ENCODE measurements around the gene SLC2A13. TPM values are rescaled to one million over a fixed set of nuclear protein-coding genes. Genes with fewer than 3 reads are reported as not detected.

The SLC2A13 gene
- total and polyA plus RNA-seq, 3 donors from 2014 or later: 3.3 to 19.8 (median 18.0) TPM

- WGBS, 2 donors: 79 to 94% methylated on average over 2 of the region's 2 CpGs
- intact Hi-C loops (cut with DNase I; ENCODE audit: low total_unique reads): no loop called here
- no peak for TF ChIP-seq CTCF (IDR thresholded peaks at IDR 0.05)
- TF ChIP-seq POLR2A (IDR thresholded peaks at IDR 0.05): no peak
- Histone ChIP-seq H3K36me3 (ENCODE audit: low read depth, missing control alignments) (no peaks in the 10 kb centered on the region), H3K4me3 (no peak overlapping the region), H3K27ac (no peak overlapping the region), H3K9me3 (no peaks in the 10 kb centered on the region), H3K4me1 (no peaks in the 10 kb centered on the region), H3K27me3 (no peaks in the 10 kb centered on the region)
- no peak for DNase-seq
These were observed 259.6 kb downstream of the SLC2A13 start for GRCh38 chr12:39846304-39846703.

GRCh38 chr12:39840422-39840821 is 265.5 kb downstream of the SLC2A13 start:
- no peaks in the 10 kb centered on the region for H3K4me1 ChIP-seq
- no peak overlapping the region for H3K4me3 ChIP-seq
- no peak for TF ChIP-seq POLR2A (IDR thresholded peaks at IDR 0.05)
- TF ChIP-seq CTCF (IDR thresholded peaks at IDR 0.05): no peak
- intact Hi-C loops (cut with DNase I; ENCODE audit: low total_unique reads): no loop called here
- no peaks in the 10 kb centered on the region for H3K36me3 ChIP-seq (ENCODE audit: low read depth, missing control alignments)
- H3K27ac ChIP-seq: no peak overlapping the region
- H3K9me3 ChIP-seq: no peaks in the 10 kb centered on the region
- 89 to 96% methylated on average over 2 of the region's 2 CpGs for WGBS, 2 donors
- no peak for DNase-seq
- no peaks in the 10 kb centered on the region for H3K27me3 ChIP-seq

DNA sequence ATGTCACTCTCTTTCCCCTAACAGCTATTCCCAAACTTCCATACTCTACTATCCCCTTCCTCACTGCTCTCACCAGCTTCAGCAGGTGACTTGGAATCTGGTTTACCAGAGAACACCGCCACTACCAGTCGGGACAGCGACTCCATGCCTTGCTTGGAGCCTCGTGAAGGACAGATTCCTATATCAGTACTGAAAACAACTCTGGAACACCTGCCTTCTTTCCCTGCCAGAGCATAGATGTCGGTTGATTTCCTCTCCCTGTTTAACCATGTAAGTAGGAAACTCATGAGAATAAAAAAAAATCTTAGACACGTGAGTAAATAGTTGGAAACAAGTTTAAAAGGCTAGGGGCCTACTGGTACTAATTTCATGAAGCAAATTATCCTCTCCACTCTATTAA is 266.8 kb downstream of the SLC2A13 start:
- intact Hi-C loops (cut with DNase I; ENCODE audit: low total_unique reads): no loop called here
- H3K36me3 ChIP-seq (ENCODE audit: low read depth, missing control alignments): no peaks in the 10 kb centered on the region
- no peak overlapping the region for H3K4me3 ChIP-seq
- H3K4me1 ChIP-seq: no peaks in the 10 kb centered on the region
- no peaks in the 10 kb centered on the region for H3K27me3 ChIP-seq
- no peak for DNase-seq
- no peak overlapping the region for H3K27ac ChIP-seq
- WGBS, 2 donors: 89 to 91% methylated on average over 6 of the region's 6 CpGs
- H3K9me3 ChIP-seq: no peaks in the 10 kb centered on the region
- TF ChIP-seq POLR2A (IDR thresholded peaks at IDR 0.05) (no peak), CTCF (IDR thresholded peaks at IDR 0.05) (no peak)

GRCh38 chr12:39835517-39836489 is 270.1 kb downstream of the SLC2A13 start:
- no peak overlapping the region for H3K27ac ChIP-seq
- H3K4me3 ChIP-seq: no peak overlapping the region
- H3K27me3 ChIP-seq: no peaks in the 10 kb centered on the region
- no peaks in the 10 kb centered on the region for H3K4me1 ChIP-seq
- intact Hi-C loops (cut with DNase I; ENCODE audit: low total_unique reads): no loop called here
- H3K36me3 ChIP-seq (ENCODE audit: low read depth, missing control alignments): no peaks in the 10 kb centered on the region
- no peaks in the 10 kb centered on the region for H3K9me3 ChIP-seq
- 86 to 92% methylated on average over 4 of the region's 4 CpGs for WGBS, 2 donors
- TF ChIP-seq CTCF (IDR thresholded peaks at IDR 0.05) (no peak), POLR2A (IDR thresholded peaks at IDR 0.05) (no peak)
- no peak for DNase-seq

Measured in testis (tissue), 3 donors.